Measurements from ENCODE around the gene GAGE1. TPM values are rescaled to one million over a fixed set of nuclear protein-coding genes. Genes with fewer than 3 reads are reported as not detected.
"Not testable (repeated sequence)": the region's sequence is repeated elsewhere in the genome, so short reads cannot be mapped to it uniquely, and the experiment has no call there.

The GAGE1 gene, protein sequence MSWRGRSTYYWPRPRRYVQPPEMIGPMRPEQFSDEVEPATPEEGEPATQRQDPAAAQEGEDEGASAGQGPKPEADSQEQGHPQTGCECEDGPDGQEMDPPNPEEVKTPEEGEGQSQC
- not detected for polyA plus RNA-seq
- long read RNA-seq, donor 1 = 0 reads
- long read RNA-seq, donor 2 = 0 reads
- long read RNA-seq, donor 3 = 0 reads
- long read RNA-seq, donor 4 = 0 reads
- long read RNA-seq, donor 5 = 0 reads
- long read RNA-seq, donor 6 = 0 reads
- long read RNA-seq, donor 7 = 0 reads
- long read RNA-seq, donor 8 = 0 reads
- long read RNA-seq, donor 9 = 0 reads
- long read RNA-seq, donor 10 = 0 reads

DNA sequence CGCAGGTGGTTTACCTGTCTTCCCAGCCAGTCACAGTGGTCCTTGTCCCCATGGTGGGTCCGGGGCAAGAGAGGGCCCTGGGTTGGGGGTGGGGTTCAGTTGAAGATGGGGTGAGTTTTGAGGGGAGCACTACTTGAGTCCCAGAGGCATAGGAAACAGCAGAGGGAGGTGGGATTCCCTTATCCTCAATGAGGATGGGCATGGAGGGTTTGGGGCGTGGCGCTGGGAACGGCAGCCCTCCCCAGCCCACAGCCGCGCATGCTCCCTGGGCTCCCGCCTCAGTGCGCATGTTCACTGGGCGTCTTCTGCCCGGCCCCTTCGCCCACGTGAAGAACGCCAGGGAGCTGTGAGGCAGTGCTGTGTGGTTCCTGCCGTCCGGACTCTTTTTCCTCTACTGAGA is at the start of gene GAGE1:
TSS of gene GAGE1 (plus strand) at position 301 of the 400 bp plus-strand sequence. CDS start 1,155 bp downstream, outside the sequence.
- DNase-seq; H3K36me3 ChIP-seq (ENCODE audit: control insufficient read depth in 3 of 3, insufficient read depth in 2 of 3, low read depth in 1 of 3, low read length in 3 of 3); H3K4me1 ChIP-seq (ENCODE audit: control insufficient read depth in 3 of 3, insufficient read depth in 2 of 3, low read depth in 1 of 3, low read length in 2 of 3); H3K4me3 ChIP-seq (ENCODE audit: low read depth in 1 of 3, low read length in 3 of 3); H3K27me3 ChIP-seq (ENCODE audit: control insufficient read depth in 3 of 3, insufficient read depth in 3 of 3, low read length in 3 of 3); H3K27ac ChIP-seq (ENCODE audit: low read depth in 1 of 3, low read length in 2 of 3); H3K9me3 ChIP-seq (ENCODE audit: control insufficient read depth in 2 of 2, insufficient read depth in 1 of 2, low read depth in 1 of 2, low read length in 1 of 2); FAIRE-seq: not testable (repeated sequence)
- no CpG with 5 or more reads among the region's 16 CpGs for WGBS, 3 donors

DNA sequence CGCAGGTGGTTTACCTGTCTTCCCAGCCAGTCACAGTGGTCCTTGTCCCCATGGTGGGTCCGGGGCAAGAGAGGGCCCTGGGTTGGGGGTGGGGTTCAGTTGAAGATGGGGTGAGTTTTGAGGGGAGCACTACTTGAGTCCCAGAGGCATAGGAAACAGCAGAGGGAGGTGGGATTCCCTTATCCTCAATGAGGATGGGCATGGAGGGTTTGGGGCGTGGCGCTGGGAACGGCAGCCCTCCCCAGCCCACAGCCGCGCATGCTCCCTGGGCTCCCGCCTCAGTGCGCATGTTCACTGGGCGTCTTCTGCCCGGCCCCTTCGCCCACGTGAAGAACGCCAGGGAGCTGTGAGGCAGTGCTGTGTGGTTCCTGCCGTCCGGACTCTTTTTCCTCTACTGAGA is 47.8 kb upstream of the GAGE1 start, which contains the start of gene GAGE12E:
TSS of gene GAGE12E (plus strand) at position 301 of the 400 bp plus-strand sequence. CDS start 1,155 bp downstream, outside the sequence.
- not testable (repeated sequence) for H3K9me3 ChIP-seq (ENCODE audit: control insufficient read depth in 2 of 2, insufficient read depth in 1 of 2, low read depth in 1 of 2, low read length in 1 of 2); FAIRE-seq; H3K4me3 ChIP-seq (ENCODE audit: low read depth in 1 of 3, low read length in 3 of 3); H3K36me3 ChIP-seq (ENCODE audit: control insufficient read depth in 3 of 3, insufficient read depth in 2 of 3, low read depth in 1 of 3, low read length in 3 of 3); DNase-seq; H3K27me3 ChIP-seq (ENCODE audit: control insufficient read depth in 3 of 3, insufficient read depth in 3 of 3, low read length in 3 of 3); H3K4me1 ChIP-seq (ENCODE audit: control insufficient read depth in 3 of 3, insufficient read depth in 2 of 3, low read depth in 1 of 3, low read length in 2 of 3); H3K27ac ChIP-seq (ENCODE audit: low read depth in 1 of 3, low read length in 2 of 3)
- WGBS, 3 donors = no CpG with 5 or more reads among the region's 16 CpGs

DNA sequence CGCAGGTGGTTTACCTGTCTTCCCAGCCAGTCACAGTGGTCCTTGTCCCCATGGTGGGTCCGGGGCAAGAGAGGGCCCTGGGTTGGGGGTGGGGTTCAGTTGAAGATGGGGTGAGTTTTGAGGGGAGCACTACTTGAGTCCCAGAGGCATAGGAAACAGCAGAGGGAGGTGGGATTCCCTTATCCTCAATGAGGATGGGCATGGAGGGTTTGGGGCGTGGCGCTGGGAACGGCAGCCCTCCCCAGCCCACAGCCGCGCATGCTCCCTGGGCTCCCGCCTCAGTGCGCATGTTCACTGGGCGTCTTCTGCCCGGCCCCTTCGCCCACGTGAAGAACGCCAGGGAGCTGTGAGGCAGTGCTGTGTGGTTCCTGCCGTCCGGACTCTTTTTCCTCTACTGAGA is 38.3 kb upstream of the GAGE1 start, which contains the start of gene GAGE12F:
TSS of gene GAGE12F (plus strand) at position 301 of the 400 bp plus-strand sequence. CDS start 1,155 bp downstream, outside the sequence.
- no CpG with 5 or more reads among the region's 16 CpGs for WGBS, 3 donors
- not testable (repeated sequence) for H3K4me1 ChIP-seq (ENCODE audit: control insufficient read depth in 3 of 3, insufficient read depth in 2 of 3, low read depth in 1 of 3, low read length in 2 of 3); H3K27ac ChIP-seq (ENCODE audit: low read depth in 1 of 3, low read length in 2 of 3); H3K9me3 ChIP-seq (ENCODE audit: control insufficient read depth in 2 of 2, insufficient read depth in 1 of 2, low read depth in 1 of 2, low read length in 1 of 2); H3K27me3 ChIP-seq (ENCODE audit: control insufficient read depth in 3 of 3, insufficient read depth in 3 of 3, low read length in 3 of 3); DNase-seq; FAIRE-seq; H3K36me3 ChIP-seq (ENCODE audit: control insufficient read depth in 3 of 3, insufficient read depth in 2 of 3, low read depth in 1 of 3, low read length in 3 of 3); H3K4me3 ChIP-seq (ENCODE audit: low read depth in 1 of 3, low read length in 3 of 3)

DNA sequence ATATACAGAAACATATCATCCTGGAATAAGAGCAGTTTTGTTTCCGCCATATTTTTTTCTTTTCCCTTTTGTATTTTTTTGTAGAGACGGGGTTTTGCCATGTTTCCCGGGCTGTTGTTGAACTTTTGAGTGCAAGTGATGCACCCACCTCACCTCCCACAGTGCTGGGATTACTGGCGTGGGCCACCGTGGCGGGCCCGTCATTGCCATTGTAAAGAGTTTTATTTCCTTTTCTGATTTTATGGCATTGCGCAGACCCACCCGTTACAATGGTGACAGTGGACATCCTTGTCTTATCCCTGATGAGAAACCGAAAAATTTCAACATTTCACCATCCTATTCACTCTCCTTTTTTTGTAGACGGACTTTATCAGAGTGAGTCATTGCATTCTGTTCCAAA is 30.1 kb upstream of the GAGE1 start:
- H3K27ac ChIP-seq (ENCODE audit: low read depth in 1 of 3, low read length in 2 of 3); H3K4me3 ChIP-seq (ENCODE audit: low read depth in 1 of 3, low read length in 3 of 3); H3K4me1 ChIP-seq (ENCODE audit: control insufficient read depth in 3 of 3, insufficient read depth in 2 of 3, low read depth in 1 of 3, low read length in 2 of 3); H3K27me3 ChIP-seq (ENCODE audit: control insufficient read depth in 3 of 3, insufficient read depth in 3 of 3, low read length in 3 of 3); FAIRE-seq; H3K9me3 ChIP-seq (ENCODE audit: control insufficient read depth in 2 of 2, insufficient read depth in 1 of 2, low read depth in 1 of 2, low read length in 1 of 2); DNase-seq; H3K36me3 ChIP-seq (ENCODE audit: control insufficient read depth in 3 of 3, insufficient read depth in 2 of 3, low read depth in 1 of 3, low read length in 3 of 3): not testable (repeated sequence)
- no CpG with 5 or more reads among the region's 11 CpGs for WGBS, 3 donors

DNA sequence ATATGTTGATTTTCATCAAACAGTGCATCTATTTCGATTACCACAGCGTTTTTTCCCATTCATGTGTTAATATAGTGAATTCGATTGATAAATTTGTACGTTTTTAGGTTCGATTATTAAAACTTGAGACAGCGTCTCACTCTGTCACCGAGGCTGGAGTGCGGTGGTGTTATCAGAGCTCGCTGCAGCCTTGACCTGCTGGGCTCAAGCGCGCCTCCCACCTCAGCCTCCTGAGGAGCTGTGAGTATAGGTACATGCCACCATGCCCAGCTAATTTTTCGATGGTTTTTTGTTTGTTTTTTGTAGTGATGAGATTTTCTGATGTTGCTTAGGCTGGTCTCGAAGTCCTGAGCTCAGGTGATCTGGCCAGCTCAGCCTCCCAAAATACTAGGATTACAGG is 29.7 kb upstream of the GAGE1 start:
- not testable (repeated sequence) for H3K4me3 ChIP-seq (ENCODE audit: low read depth in 1 of 3, low read length in 3 of 3); H3K27ac ChIP-seq (ENCODE audit: low read depth in 1 of 3, low read length in 2 of 3); H3K27me3 ChIP-seq (ENCODE audit: control insufficient read depth in 3 of 3, insufficient read depth in 3 of 3, low read length in 3 of 3); H3K36me3 ChIP-seq (ENCODE audit: control insufficient read depth in 3 of 3, insufficient read depth in 2 of 3, low read depth in 1 of 3, low read length in 3 of 3); H3K9me3 ChIP-seq (ENCODE audit: control insufficient read depth in 2 of 2, insufficient read depth in 1 of 2, low read depth in 1 of 2, low read length in 1 of 2); FAIRE-seq; DNase-seq; H3K4me1 ChIP-seq (ENCODE audit: control insufficient read depth in 3 of 3, insufficient read depth in 2 of 3, low read depth in 1 of 3, low read length in 2 of 3)
- no CpG with 5 or more reads among the region's 13 CpGs for WGBS, 3 donors

DNA sequence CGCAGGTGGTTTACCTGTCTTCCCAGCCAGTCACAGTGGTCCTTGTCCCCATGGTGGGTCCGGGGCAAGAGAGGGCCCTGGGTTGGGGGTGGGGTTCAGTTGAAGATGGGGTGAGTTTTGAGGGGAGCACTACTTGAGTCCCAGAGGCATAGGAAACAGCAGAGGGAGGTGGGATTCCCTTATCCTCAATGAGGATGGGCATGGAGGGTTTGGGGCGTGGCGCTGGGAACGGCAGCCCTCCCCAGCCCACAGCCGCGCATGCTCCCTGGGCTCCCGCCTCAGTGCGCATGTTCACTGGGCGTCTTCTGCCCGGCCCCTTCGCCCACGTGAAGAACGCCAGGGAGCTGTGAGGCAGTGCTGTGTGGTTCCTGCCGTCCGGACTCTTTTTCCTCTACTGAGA is 28.7 kb upstream of the GAGE1 start, which contains the start of gene GAGE12G:
TSS of gene GAGE12G (plus strand) at position 301 of the 400 bp plus-strand sequence. CDS start 1,155 bp downstream, outside the sequence.
- not testable (repeated sequence) for H3K27ac ChIP-seq (ENCODE audit: low read depth in 1 of 3, low read length in 2 of 3); H3K27me3 ChIP-seq (ENCODE audit: control insufficient read depth in 3 of 3, insufficient read depth in 3 of 3, low read length in 3 of 3); H3K36me3 ChIP-seq (ENCODE audit: control insufficient read depth in 3 of 3, insufficient read depth in 2 of 3, low read depth in 1 of 3, low read length in 3 of 3); H3K4me1 ChIP-seq (ENCODE audit: control insufficient read depth in 3 of 3, insufficient read depth in 2 of 3, low read depth in 1 of 3, low read length in 2 of 3); DNase-seq; FAIRE-seq; H3K9me3 ChIP-seq (ENCODE audit: control insufficient read depth in 2 of 2, insufficient read depth in 1 of 2, low read depth in 1 of 2, low read length in 1 of 2); H3K4me3 ChIP-seq (ENCODE audit: low read depth in 1 of 3, low read length in 3 of 3)
- WGBS, 3 donors = no CpG with 5 or more reads among the region's 16 CpGs

DNA sequence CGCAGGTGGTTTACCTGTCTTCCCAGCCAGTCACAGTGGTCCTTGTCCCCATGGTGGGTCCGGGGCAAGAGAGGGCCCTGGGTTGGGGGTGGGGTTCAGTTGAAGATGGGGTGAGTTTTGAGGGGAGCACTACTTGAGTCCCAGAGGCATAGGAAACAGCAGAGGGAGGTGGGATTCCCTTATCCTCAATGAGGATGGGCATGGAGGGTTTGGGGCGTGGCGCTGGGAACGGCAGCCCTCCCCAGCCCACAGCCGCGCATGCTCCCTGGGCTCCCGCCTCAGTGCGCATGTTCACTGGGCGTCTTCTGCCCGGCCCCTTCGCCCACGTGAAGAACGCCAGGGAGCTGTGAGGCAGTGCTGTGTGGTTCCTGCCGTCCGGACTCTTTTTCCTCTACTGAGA is 19.2 kb upstream of the GAGE1 start, which contains the start of gene GAGE12H:
TSS of gene GAGE12H (plus strand) at position 301 of the 400 bp plus-strand sequence. CDS start 1,155 bp downstream, outside the sequence.
- DNase-seq; H3K4me1 ChIP-seq (ENCODE audit: control insufficient read depth in 3 of 3, insufficient read depth in 2 of 3, low read depth in 1 of 3, low read length in 2 of 3); H3K9me3 ChIP-seq (ENCODE audit: control insufficient read depth in 2 of 2, insufficient read depth in 1 of 2, low read depth in 1 of 2, low read length in 1 of 2); H3K36me3 ChIP-seq (ENCODE audit: control insufficient read depth in 3 of 3, insufficient read depth in 2 of 3, low read depth in 1 of 3, low read length in 3 of 3); H3K4me3 ChIP-seq (ENCODE audit: low read depth in 1 of 3, low read length in 3 of 3); H3K27ac ChIP-seq (ENCODE audit: low read depth in 1 of 3, low read length in 2 of 3); FAIRE-seq; H3K27me3 ChIP-seq (ENCODE audit: control insufficient read depth in 3 of 3, insufficient read depth in 3 of 3, low read length in 3 of 3): not testable (repeated sequence)
- WGBS, 3 donors = no CpG with 5 or more reads among the region's 16 CpGs

DNA sequence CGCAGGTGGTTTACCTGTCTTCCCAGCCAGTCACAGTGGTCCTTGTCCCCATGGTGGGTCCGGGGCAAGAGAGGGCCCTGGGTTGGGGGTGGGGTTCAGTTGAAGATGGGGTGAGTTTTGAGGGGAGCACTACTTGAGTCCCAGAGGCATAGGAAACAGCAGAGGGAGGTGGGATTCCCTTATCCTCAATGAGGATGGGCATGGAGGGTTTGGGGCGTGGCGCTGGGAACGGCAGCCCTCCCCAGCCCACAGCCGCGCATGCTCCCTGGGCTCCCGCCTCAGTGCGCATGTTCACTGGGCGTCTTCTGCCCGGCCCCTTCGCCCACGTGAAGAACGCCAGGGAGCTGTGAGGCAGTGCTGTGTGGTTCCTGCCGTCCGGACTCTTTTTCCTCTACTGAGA is 9.6 kb upstream of the GAGE1 start, which contains the start of gene GAGE2A:
TSS of gene GAGE2A (plus strand) at position 301 of the 400 bp plus-strand sequence. CDS start 1,155 bp downstream, outside the sequence.
- H3K9me3 ChIP-seq (ENCODE audit: control insufficient read depth in 2 of 2, insufficient read depth in 1 of 2, low read depth in 1 of 2, low read length in 1 of 2); H3K36me3 ChIP-seq (ENCODE audit: control insufficient read depth in 3 of 3, insufficient read depth in 2 of 3, low read depth in 1 of 3, low read length in 3 of 3); H3K27ac ChIP-seq (ENCODE audit: low read depth in 1 of 3, low read length in 2 of 3); FAIRE-seq; DNase-seq; H3K4me1 ChIP-seq (ENCODE audit: control insufficient read depth in 3 of 3, insufficient read depth in 2 of 3, low read depth in 1 of 3, low read length in 2 of 3); H3K27me3 ChIP-seq (ENCODE audit: control insufficient read depth in 3 of 3, insufficient read depth in 3 of 3, low read length in 3 of 3); H3K4me3 ChIP-seq (ENCODE audit: low read depth in 1 of 3, low read length in 3 of 3): not testable (repeated sequence)
- WGBS, 3 donors = no CpG with 5 or more reads among the region's 16 CpGs

All from small intestine (tissue), 16 donors.